AG10803 (cell line): ENCODE data around the gene VPS8.

Source experiments
- DNase-seq: peaks from one replicate; pipeline ENCODE4 v3.0.0; 2010; ENCODE audit warnings: low read depth
- H3K4me3 ChIP-seq: 2 replicates; pipeline ENCODE4 v1.5.1; 2011; ENCODE audit warnings: mild to moderate bottlenecking, low read length, control low read depth
- CTCF ChIP-seq: conservative IDR thresholded peaks from 2 replicates; pipeline ENCODE4 v1.5.1; 2011; ENCODE audit warnings: mild to moderate bottlenecking, low read length, control low read depth, inconsistent platforms

Gene VPS8

DNA sequence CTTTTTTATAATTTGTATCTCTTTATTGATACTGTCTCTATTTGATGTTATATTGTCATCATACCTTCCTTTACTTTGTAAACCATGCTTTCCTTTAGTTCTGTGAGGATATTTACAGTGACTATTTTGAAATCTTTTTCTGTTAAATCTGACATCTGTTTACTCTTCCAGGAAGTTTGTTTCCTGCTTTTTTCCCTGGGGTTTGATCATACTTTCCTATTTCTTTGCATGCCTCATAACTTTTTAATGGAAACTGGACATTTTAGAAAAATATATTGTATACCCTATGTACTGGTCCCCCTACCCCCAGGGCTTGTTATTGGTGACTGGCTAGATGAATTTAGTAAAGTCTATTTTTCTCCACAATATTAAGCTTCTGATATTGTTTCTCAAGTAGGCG, 225.8 kb downstream of the VPS8 start:
- no peak overlapping the region for H3K4me3 ChIP-seq
- TF ChIP-seq CTCF: no peak
- no peak for DNase-seq

DNA sequence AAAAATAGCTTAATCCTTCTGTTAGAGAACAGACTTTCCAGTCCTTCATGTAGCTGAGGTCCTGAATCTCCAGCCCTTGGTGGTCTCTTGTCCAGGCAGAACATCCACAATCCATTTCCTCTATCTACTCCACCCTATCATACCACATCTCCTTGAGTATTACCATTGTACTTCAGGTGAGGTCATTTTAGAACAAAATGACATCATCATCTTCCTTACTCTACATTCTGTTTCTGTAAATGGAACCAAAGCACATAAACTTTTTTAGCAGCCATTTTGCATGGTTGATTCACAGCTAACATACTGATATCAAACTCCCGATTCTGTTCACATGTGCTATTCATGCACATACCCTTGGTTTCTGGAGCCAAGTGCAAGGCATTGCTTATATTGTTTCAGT, 228.5 kb downstream of the VPS8 start:
- no peak overlapping the region for H3K4me3 ChIP-seq
- DNase-seq: no peak
- TF ChIP-seq CTCF: no peak

DNA sequence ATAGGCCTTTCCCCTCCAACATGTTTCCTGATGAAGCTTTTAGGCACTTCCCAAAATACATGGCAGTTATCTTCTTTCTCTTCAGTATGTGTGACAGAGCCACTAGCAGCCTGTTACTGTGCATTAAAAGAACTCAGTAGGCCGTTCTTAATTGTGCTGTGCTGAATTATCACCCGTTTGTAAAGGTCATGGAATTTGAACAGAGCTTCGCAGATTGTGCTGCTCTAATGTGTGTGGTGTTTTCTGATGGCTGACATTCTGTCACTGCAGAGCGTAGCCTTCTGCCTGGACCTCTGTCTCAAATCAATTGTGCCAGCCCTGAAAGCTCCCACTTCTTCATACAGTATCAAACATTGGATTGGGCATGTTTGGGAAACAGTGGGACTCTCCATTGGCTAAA, 229.6 kb downstream of the VPS8 start:
- DNase-seq: no peak
- TF ChIP-seq CTCF: no peak

DNA sequence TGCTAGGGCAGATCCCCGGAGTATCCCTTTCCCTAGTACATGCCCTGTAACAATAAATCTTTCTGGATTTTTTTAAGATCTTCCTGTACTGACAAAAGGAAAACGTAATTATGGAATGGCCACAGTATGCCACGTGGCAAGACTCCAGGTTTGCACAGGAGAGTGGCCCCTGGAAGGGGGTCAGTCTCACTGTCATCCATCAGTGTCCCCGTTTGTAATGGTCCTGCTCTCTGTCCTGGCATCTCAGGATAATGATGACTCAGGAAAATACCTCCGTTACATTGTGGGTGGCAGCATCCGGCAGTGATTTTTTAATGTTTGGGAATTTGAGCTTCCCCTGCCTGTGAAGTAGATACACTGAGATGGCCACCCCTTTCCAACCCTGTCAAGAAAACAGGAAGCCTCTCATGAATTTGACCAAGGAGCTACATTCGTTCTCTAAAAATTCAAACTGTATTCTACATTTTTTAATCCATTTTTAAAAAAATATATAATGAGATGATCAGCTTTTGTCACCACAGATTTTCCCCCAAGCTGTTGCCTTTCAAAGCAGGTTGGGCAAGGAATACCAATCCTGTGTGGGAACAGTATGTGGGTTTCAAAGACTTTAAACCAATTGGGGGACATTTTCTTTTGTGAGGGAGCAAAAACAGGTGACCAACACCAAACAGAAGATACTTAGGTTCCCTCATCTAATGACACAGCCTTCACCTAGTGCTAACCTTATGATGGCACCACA, 230.5 kb downstream of the VPS8 start:
- no peak for TF ChIP-seq CTCF
- H3K4me3 ChIP-seq: no peak overlapping the region
- no peak for DNase-seq

More for the DNA sequence above, 229.6 kb downstream of the VPS8 start:
- H3K4me3 ChIP-seq: no peak overlapping the region

DNA sequence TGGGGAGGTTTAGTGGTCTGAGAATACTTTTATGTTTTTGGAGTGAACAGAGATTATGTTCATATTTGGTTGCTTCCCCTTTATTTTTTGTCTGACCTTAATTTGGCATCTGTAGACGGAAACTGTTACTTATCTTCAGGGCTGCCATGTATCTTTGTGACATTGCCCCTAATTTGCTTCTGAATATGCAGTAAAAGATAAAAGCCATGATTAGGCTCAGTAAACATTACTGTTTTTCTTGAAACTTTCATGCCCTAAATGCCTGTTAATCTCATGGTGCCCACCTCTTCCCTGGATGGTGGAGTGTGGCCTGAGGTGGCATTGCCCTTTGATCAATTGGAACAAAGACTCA, 234.2 kb downstream of the VPS8 start:
- no peak for TF ChIP-seq CTCF
- no peak for DNase-seq
- H3K4me3 ChIP-seq: no peak overlapping the region

- no peak for TF ChIP-seq CTCF
- DNase-seq: no peak
- H3K4me3 ChIP-seq: no peak overlapping the region
Measured at GRCh38 chr3:185046603-185047002, 234.6 kb downstream of the VPS8 start.

GRCh38 chr3:185049710-185050109, 237.7 kb downstream of the VPS8 start:
- no peak for DNase-seq
- H3K4me3 ChIP-seq: no peak overlapping the region
- TF ChIP-seq CTCF: no peak
